Measurements from ENCODE around the gene BAHCC1.
A peak's percentile ranks its signal among the peaks of the same experiment; 100 is the strongest.

Gene BAHCC1

DNA sequence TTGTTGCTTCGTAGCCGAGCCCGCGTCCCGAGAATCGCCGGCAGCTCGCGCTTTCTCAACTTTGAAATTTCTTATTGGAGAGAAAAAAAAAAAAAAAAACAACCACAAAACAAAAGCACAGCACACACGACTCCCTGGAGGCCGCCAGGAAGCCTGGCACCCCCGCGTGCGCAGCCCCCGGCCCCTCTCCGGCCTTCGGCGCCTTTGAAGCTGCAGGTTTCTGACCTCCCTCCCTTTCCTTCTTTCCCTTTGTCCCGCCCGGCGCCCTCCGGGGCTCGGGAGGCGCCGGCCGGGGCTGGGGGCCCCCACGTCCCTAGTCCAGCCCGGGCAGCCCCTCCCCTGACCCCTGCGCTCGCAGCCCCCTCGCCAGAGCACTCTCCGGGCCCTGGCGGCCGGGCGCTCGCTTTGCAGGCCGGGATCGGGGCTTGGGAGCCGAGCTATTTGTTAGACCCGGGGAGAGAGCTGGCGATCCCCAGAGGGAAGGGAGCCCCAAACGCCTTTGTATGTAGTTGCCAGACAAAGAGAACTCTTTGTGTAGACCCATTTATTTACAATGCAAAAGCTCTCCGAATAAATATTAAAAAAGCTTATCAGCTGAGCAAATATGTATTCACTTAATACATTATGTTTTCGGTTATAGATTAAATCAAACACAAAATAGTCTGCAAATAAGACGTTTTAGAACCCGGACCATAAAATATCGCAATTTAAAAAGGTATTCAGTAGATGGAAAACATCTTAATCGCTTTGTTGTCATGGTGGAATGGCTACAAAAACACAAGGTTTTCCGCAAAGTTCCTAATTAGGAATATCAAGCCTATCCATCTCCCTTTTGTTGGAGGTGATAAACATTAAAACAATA lies 2.3 kb downstream of the BAHCC1 start (continued):
- TF ChIP-seq REST (tag by site-specific recombination; IDR thresholded peaks at IDR 0.05) (no peak), ZNF24 (tag by site-specific recombination; IDR thresholded peaks at IDR 0.05) (no peak), ZNF266 (tag by site-specific recombination; IDR thresholded peaks at IDR 0.05; ENCODE audit: low read depth) (no peak), ZBTB17 (tag by site-specific recombination; IDR thresholded peaks at IDR 0.05) (peak; percentile 82), ZNF404 (tag by site-specific recombination; IDR thresholded peaks at IDR 0.05) (no peak), RBAK (tag by site-specific recombination; IDR thresholded peaks at IDR 0.05) (no peak), ZNF692 (tag by site-specific recombination; IDR thresholded peaks at IDR 0.05) (no peak), ZNF677 (tag by site-specific recombination; IDR thresholded peaks at IDR 0.05) (no peak), ZNF184 (tag by site-specific recombination; IDR thresholded peaks at IDR 0.05) (no peak), HIC1 (tag by site-specific recombination; IDR thresholded peaks at IDR 0.05) (no peak), GLI2 (tag by site-specific recombination; IDR thresholded peaks at IDR 0.05; ENCODE audit: borderline replicate concordance, low read depth) (no peak), ZNF114 (tag by site-specific recombination; IDR thresholded peaks at IDR 0.05) (no peak), ZNF248 (tag by site-specific recombination; IDR thresholded peaks at IDR 0.05) (no peak), ZNF2 (tag by site-specific recombination; IDR thresholded peaks at IDR 0.05) (no peak), ZNF501 (tag by site-specific recombination; IDR thresholded peaks at IDR 0.05) (no peak), BCL11B (tag by site-specific recombination; IDR thresholded peaks at IDR 0.05; ENCODE audit: low read depth) (peak; percentile 64), ZNF549 (tag by site-specific recombination; IDR thresholded peaks at IDR 0.05) (no peak), ZNF777 (tag by site-specific recombination; IDR thresholded peaks at IDR 0.05; ENCODE audit: borderline replicate concordance) (no peak), ZNF791 (tag by site-specific recombination; IDR thresholded peaks at IDR 0.05) (no peak), ZNF530 (tag by site-specific recombination; IDR thresholded peaks at IDR 0.05; ENCODE audit: low read depth) (no peak), ZNF664 (tag by site-specific recombination; IDR thresholded peaks at IDR 0.05) (no peak), ZNF768 (tag by site-specific recombination; IDR thresholded peaks at IDR 0.05) (no peak), ZNF112 (tag by site-specific recombination; IDR thresholded peaks at IDR 0.05) (no peak), ZFP69B (tag by site-specific recombination; IDR thresholded peaks at IDR 0.05) (no peak; the same call in 1 of the 2 replicates), ZBTB20 (tag by site-specific recombination; IDR thresholded peaks at IDR 0.05) (peak; percentile 95), ZNF76 (tag by site-specific recombination; IDR thresholded peaks at IDR 0.05; ENCODE audit: borderline replicate concordance, low read depth) (peak; percentile 72), ZSCAN23 (tag by site-specific recombination; IDR thresholded peaks at IDR 0.05) (peak; percentile 62; the same call in 1 of the 2 replicates), GLI4 (tag by site-specific recombination; IDR thresholded peaks at IDR 0.05) (no peak), ZBTB48 (tag by site-specific recombination; IDR thresholded peaks at IDR 0.05) (peak; percentile 90)
- TF ChIP-seq, protein P1, sequence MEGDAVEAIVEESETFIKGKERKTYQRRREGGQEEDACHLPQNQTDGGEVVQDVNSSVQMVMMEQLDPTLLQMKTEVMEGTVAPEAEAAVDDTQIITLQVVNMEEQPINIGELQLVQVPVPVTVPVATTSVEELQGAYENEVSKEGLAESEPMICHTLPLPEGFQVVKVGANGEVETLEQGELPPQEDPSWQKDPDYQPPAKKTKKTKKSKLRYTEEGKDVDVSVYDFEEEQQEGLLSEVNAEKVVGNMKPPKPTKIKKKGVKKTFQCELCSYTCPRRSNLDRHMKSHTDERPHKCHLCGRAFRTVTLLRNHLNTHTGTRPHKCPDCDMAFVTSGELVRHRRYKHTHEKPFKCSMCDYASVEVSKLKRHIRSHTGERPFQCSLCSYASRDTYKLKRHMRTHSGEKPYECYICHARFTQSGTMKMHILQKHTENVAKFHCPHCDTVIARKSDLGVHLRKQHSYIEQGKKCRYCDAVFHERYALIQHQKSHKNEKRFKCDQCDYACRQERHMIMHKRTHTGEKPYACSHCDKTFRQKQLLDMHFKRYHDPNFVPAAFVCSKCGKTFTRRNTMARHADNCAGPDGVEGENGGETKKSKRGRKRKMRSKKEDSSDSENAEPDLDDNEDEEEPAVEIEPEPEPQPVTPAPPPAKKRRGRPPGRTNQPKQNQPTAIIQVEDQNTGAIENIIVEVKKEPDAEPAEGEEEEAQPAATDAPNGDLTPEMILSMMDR (tag by site-specific recombination; IDR thresholded peaks at IDR 0.05) = 0 out of 2 replicates have a peak, but pooled peaks have one; percentile 11
- TF ChIP-seq, protein P2, sequence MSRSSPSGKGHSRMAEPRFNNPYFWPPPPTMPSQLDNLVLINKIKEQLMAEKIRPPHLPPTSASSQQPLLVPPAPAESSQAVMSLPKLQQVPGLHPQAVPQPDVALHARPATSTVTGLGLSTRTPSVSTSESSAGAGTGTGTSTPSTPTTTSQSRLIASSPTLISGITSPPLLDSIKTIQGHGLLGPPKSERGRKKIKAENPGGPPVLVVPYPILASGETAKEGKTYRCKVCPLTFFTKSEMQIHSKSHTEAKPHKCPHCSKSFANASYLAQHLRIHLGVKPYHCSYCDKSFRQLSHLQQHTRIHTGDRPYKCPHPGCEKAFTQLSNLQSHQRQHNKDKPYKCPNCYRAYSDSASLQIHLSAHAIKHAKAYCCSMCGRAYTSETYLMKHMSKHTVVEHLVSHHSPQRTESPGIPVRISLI (tag by site-specific recombination; IDR thresholded peaks at IDR 0.05) = no peak

Measured in HEK293 (cell line).